ENCODE data around the gene SERPINB3. TPM values are rescaled to one million over a fixed set of nuclear protein-coding genes. Genes with fewer than 3 reads are reported as not detected.

The SERPINB3 gene
- total and polyA plus RNA-seq, 2 experiments from 2014 or later, result 0.27 to 0.59 TPM

DNA sequence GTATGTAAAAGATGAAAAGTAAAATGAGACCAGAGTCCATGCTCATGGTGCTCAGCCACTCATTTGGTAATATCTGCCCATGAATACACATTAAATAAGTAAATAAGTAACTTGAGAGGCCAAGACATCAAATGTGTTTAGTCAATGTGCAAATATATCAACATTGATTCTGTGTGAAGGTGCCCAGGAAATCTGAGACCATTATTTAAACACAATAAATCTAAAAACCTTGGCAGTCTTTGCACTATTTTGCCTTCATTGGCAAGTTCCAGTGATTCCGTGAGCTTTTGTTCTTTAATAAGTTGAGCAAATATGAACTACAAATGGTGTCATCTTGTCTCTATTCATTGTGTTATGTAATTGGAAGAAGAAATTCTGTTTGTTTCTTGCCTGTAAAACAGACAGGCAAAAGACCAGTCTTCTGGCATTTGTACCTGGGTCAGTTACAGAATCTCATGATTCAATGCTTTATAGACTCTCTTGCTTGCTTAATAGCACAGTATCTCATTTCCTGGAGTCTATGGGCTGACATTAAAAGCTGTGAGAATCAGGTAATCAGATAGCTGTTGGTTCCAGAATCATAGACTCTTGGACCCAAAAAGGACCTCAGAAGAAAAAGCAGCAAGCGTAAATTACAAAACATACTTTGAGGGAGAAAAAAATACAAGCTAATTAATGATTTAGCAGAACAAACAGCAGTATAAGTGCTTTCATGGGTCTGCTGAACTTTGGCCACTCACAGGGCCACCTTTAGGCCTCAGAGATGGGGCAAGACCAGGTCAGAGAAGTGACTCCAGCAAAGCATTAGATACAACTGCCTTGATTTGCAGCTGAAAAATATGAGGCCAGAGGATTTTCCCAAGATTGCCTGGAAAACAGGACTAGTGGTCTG lies 20.0 kb upstream of the SERPINB3 start:
- peaks cover 18% of the 10 kb centered on the region for H3K4me1 Mint-ChIP-seq
- DNase-seq (ENCODE audit: low spot score) (no peak), ATAC-seq (no peak)
- Histone ChIP-seq H3K4me2 (no peak overlapping the region), H3K27me3 (ENCODE audit: insufficient read depth) (no peaks in the 10 kb centered on the region), H3K27ac (ENCODE audit: low read depth) (no peak overlapping the region), H3K4me3 (no peak overlapping the region), H3K79me2 (replicated peaks; ENCODE audit: insufficient read depth) (no peaks in the 10 kb centered on the region), H3F3A (replicated peaks; ENCODE audit: low read depth) (no peaks in the 10 kb centered on the region), H3K4me1 (ENCODE audit: insufficient read depth) (peaks cover 7% of the 10 kb centered on the region), H2AFZ (peak overlapping the region; percentile 43), H3K36me3 (ENCODE audit: insufficient read depth) (no peaks in the 10 kb centered on the region), H3K9me2 (ENCODE audit: insufficient read depth) (peaks cover 9% of the 10 kb centered on the region; the same call in 1 of the 2 replicates), H4K20me1 (replicated peaks; ENCODE audit: insufficient read depth) (no peaks in the 10 kb centered on the region)
- no peak overlapping the region for H3K27ac Mint-ChIP-seq
- no peak overlapping the region for H3K4me3 Mint-ChIP-seq
- no peak for TF ChIP-seq JUNB (IDR thresholded peaks at IDR 0.05; ENCODE audit: unreplicated experiment)
- TF ChIP-seq ZNF114 (CRISPR knock-in tag; IDR thresholded peaks at IDR 0.05), result no peak
- no peak for TF ChIP-seq STAT1 (IDR thresholded peaks at IDR 0.05; ENCODE audit: unreplicated experiment)
- TF ChIP-seq EZH2phosphoT487 (IDR thresholded peaks at IDR 0.05; ENCODE audit: unreplicated experiment), result no peak
- TF ChIP-seq ZNF331 (CRISPR knock-in tag; IDR thresholded peaks at IDR 0.05; ENCODE audit: low read depth), result no peak
- TF ChIP-seq, protein P1, sequence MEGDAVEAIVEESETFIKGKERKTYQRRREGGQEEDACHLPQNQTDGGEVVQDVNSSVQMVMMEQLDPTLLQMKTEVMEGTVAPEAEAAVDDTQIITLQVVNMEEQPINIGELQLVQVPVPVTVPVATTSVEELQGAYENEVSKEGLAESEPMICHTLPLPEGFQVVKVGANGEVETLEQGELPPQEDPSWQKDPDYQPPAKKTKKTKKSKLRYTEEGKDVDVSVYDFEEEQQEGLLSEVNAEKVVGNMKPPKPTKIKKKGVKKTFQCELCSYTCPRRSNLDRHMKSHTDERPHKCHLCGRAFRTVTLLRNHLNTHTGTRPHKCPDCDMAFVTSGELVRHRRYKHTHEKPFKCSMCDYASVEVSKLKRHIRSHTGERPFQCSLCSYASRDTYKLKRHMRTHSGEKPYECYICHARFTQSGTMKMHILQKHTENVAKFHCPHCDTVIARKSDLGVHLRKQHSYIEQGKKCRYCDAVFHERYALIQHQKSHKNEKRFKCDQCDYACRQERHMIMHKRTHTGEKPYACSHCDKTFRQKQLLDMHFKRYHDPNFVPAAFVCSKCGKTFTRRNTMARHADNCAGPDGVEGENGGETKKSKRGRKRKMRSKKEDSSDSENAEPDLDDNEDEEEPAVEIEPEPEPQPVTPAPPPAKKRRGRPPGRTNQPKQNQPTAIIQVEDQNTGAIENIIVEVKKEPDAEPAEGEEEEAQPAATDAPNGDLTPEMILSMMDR (conservative IDR thresholded peaks at IDR 0.05; ENCODE audit: low read depth in 2 of 2), result no peak
- no peak for TF ChIP-seq POLR2AphosphoS5 (IDR thresholded peaks at IDR 0.05; ENCODE audit: low read depth)
- TF ChIP-seq, protein P2, sequence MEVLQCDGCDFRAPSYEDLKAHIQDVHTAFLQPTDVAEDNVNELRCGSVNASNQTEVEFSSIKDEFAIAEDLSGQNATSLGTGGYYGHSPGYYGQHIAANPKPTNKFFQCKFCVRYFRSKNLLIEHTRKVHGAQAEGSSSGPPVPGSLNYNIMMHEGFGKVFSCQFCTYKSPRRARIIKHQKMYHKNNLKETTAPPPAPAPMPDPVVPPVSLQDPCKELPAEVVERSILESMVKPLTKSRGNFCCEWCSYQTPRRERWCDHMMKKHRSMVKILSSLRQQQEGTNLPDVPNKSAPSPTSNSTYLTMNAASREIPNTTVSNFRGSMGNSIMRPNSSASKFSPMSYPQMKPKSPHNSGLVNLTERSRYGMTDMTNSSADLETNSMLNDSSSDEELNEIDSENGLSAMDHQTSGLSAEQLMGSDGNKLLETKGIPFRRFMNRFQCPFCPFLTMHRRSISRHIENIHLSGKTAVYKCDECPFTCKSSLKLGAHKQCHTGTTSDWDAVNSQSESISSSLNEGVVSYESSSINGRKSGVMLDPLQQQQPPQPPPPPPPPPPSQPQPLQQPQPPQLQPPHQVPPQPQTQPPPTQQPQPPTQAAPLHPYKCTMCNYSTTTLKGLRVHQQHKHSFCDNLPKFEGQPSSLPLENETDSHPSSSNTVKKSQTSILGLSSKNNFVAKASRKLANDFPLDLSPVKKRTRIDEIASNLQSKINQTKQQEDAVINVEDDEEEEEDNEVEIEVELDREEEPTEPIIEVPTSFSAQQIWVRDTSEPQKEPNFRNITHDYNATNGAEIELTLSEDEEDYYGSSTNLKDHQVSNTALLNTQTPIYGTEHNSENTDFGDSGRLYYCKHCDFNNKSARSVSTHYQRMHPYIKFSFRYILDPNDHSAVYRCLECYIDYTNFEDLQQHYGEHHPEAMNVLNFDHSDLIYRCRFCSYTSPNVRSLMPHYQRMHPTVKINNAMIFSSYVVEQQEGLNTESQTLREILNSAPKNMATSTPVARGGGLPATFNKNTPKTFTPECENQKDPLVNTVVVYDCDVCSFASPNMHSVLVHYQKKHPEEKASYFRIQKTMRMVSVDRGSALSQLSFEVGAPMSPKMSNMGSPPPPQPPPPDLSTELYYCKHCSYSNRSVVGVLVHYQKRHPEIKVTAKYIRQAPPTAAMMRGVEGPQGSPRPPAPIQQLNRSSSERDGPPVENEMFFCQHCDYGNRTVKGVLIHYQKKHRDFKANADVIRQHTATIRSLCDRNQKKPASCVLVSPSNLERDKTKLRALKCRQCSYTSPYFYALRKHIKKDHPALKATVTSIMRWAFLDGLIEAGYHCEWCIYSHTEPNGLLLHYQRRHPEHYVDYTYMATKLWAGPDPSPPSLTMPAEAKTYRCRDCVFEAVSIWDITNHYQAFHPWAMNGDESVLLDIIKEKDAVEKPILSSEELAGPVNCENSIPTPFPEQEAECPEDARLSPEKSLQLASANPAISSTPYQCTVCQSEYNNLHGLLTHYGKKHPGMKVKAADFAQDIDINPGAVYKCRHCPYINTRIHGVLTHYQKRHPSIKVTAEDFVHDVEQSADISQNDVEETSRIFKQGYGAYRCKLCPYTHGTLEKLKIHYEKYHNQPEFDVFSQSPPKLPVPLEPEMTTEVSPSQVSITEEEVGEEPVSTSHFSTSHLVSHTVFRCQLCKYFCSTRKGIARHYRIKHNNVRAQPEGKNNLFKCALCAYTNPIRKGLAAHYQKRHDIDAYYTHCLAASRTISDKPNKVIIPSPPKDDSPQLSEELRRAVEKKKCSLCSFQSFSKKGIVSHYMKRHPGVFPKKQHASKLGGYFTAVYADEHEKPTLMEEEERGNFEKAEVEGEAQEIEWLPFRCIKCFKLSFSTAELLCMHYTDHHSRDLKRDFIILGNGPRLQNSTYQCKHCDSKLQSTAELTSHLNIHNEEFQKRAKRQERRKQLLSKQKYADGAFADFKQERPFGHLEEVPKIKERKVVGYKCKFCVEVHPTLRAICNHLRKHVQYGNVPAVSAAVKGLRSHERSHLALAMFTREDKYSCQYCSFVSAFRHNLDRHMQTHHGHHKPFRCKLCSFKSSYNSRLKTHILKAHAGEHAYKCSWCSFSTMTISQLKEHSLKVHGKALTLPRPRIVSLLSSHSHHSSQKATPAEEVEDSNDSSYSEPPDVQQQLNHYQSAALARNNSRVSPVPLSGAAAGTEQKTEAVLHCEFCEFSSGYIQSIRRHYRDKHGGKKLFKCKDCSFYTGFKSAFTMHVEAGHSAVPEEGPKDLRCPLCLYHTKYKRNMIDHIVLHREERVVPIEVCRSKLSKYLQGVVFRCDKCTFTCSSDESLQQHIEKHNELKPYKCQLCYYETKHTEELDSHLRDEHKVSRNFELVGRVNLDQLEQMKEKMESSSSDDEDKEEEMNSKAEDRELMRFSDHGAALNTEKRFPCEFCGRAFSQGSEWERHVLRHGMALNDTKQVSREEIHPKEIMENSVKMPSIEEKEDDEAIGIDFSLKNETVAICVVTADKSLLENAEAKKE (CRISPR knock-in tag; IDR thresholded peaks at IDR 0.05), result no peak
- TF ChIP-seq, protein P3, sequence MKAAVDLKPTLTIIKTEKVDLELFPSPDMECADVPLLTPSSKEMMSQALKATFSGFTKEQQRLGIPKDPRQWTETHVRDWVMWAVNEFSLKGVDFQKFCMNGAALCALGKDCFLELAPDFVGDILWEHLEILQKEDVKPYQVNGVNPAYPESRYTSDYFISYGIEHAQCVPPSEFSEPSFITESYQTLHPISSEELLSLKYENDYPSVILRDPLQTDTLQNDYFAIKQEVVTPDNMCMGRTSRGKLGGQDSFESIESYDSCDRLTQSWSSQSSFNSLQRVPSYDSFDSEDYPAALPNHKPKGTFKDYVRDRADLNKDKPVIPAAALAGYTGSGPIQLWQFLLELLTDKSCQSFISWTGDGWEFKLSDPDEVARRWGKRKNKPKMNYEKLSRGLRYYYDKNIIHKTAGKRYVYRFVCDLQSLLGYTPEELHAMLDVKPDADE (IDR thresholded peaks at IDR 0.05), result no peak
- TF ChIP-seq CREB1 (CRISPR knock-in tag; IDR thresholded peaks at IDR 0.05; ENCODE audit: low read depth), result no peak
- no peak for TF ChIP-seq EZH2 (IDR thresholded peaks at IDR 0.05; ENCODE audit: low read depth, unreplicated experiment)
- no peak for TF ChIP-seq NANOG (IDR thresholded peaks at IDR 0.05; ENCODE audit: borderline replicate concordance)
- TF ChIP-seq, protein P4, sequence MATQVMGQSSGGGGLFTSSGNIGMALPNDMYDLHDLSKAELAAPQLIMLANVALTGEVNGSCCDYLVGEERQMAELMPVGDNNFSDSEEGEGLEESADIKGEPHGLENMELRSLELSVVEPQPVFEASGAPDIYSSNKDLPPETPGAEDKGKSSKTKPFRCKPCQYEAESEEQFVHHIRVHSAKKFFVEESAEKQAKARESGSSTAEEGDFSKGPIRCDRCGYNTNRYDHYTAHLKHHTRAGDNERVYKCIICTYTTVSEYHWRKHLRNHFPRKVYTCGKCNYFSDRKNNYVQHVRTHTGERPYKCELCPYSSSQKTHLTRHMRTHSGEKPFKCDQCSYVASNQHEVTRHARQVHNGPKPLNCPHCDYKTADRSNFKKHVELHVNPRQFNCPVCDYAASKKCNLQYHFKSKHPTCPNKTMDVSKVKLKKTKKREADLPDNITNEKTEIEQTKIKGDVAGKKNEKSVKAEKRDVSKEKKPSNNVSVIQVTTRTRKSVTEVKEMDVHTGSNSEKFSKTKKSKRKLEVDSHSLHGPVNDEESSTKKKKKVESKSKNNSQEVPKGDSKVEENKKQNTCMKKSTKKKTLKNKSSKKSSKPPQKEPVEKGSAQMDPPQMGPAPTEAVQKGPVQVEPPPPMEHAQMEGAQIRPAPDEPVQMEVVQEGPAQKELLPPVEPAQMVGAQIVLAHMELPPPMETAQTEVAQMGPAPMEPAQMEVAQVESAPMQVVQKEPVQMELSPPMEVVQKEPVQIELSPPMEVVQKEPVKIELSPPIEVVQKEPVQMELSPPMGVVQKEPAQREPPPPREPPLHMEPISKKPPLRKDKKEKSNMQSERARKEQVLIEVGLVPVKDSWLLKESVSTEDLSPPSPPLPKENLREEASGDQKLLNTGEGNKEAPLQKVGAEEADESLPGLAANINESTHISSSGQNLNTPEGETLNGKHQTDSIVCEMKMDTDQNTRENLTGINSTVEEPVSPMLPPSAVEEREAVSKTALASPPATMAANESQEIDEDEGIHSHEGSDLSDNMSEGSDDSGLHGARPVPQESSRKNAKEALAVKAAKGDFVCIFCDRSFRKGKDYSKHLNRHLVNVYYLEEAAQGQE (IDR thresholded peaks at IDR 0.05; ENCODE audit: unreplicated experiment), result no peak
- H3K36me3 Mint-ChIP-seq (ENCODE audit: low read depth), result no peaks in the 10 kb centered on the region; the same call in 2 of the 3 replicates
- H3K27me3 Mint-ChIP-seq (ENCODE audit: insufficient read depth, low read depth, poor library complexity), result no peaks in the 10 kb centered on the region
- peaks cover 3% of the 10 kb centered on the region; the same call in 1 of the 3 replicates for H3K9me3 Mint-ChIP-seq

All from GM23338 (cell line).